Nucleus accumbens (tissue), 56 donors: Measurements from ENCODE around the gene FUT7.

Experiments
- DNase-seq, 56 donors: peaks; one replicate each; lab custom pipeline; 2025; lab: John Stamatoyannopoulos, UW

The FUT7 gene

GRCh38 chr9:137052293-137052692 is 20.4 kb upstream of the FUT7 start:
- DNase-seq: no peak

- DNase-seq: no peak
These were observed 19.3 kb upstream of the FUT7 start for GRCh38 chr9:137051145-137051724.

- no peak for DNase-seq
These were observed 18.7 kb upstream of the FUT7 start for GRCh38 chr9:137050570-137050969.

- peak in 41 of 56 donors; percentile 5 to 77 (median 49) for DNase-seq
These were observed 17.9 kb upstream of the FUT7 start for GRCh38 chr9:137049544-137050449.

GRCh38 chr9:137048655-137049543 is 17.0 kb upstream of the FUT7 start:
- peak in 24 of 56 donors; percentile 23 to 68 (median 40) for DNase-seq

GRCh38 chr9:137046088-137046787 is 14.3 kb upstream of the FUT7 start, which contains the start of gene NPDC1:
NPDC1 (minus strand) TSS chr9:137046177; CDS start chr9:137045989, 188 bp downstream.
- DNase-seq: peak in 49 of 56 donors; percentile 24 to 83 (median 61)

GRCh38 chr9:137045294-137046087 is 13.6 kb upstream of the FUT7 start:
- DNase-seq: peak in 11 of 56 donors; percentile 20 to 67 (median 27)

- DNase-seq: peak in 4 of 56 donors; percentile 21 to 64 (median 34)
These were observed 12.8 kb upstream of the FUT7 start for GRCh38 chr9:137044502-137045177.

- DNase-seq: no peak
These were observed 12.1 kb upstream of the FUT7 start for GRCh38 chr9:137044037-137044436.

GRCh38 chr9:137042751-137043727 is 11.2 kb upstream of the FUT7 start:
- no peak for DNase-seq

GRCh38 chr9:137041124-137041523 is 9.2 kb upstream of the FUT7 start:
- no peak for DNase-seq

- DNase-seq: no peak
These were observed 8.7 kb upstream of the FUT7 start for GRCh38 chr9:137040568-137040967.

- no peak for DNase-seq
These were observed 7.9 kb upstream of the FUT7 start for GRCh38 chr9:137039611-137040366.

GRCh38 chr9:137038916-137039315 is 7.0 kb upstream of the FUT7 start:
- DNase-seq: no peak

- no peak for DNase-seq
These were observed 5.6 kb upstream of the FUT7 start for GRCh38 chr9:137037483-137037882.

- DNase-seq: no peak
These were observed 5.1 kb upstream of the FUT7 start for GRCh38 chr9:137037035-137037434.

GRCh38 chr9:137035937-137036336 is 4.0 kb upstream of the FUT7 start:
- DNase-seq: no peak
